ENCODE measurements around the gene VPS25.
"Not testable (repeated sequence)": the region's sequence is repeated elsewhere in the genome, so short reads cannot be mapped to it uniquely, and the experiment has no call there.

VPS25 gene

GRCh38 chr17:42769964-42770363, 3.3 kb upstream of the VPS25 start:
- not testable (repeated sequence) for DNase-seq

GRCh38 chr17:42772945-42773289, 332 bp upstream of the VPS25 start:
- DNase-seq = no peak

- DNase-seq = no peak
Measured at GRCh38 chr17:42774066-42774745, 957 bp downstream of the VPS25 start.

- DNase-seq = no peak
Measured at GRCh38 chr17:42775534-42776098, 2.4 kb downstream of the VPS25 start.

DNA sequence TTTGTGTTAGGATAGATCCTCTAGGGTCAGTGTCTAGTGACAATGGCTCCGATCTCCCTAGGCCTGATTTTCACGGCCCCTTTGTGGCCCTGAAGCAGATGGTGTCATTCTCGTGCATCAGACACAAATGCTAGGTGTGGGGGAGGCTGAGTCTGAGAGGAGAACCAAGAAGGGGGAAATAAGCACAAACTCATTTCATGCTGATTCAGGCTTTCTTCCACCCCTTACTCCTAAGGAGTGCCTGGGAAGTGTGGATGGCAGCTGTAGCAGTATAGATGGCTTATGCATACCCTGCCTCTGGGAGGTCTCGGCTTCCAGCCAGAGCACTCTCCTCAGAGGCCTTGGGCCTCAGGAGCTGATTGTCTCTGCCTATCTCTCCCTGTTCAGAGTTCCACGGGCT, 5.3 kb downstream of the VPS25 start:
- DNase-seq = no peak

- DNase-seq = no peak
Measured at GRCh38 chr17:42779304-42779935, 6.2 kb downstream of the VPS25 start.

DNA sequence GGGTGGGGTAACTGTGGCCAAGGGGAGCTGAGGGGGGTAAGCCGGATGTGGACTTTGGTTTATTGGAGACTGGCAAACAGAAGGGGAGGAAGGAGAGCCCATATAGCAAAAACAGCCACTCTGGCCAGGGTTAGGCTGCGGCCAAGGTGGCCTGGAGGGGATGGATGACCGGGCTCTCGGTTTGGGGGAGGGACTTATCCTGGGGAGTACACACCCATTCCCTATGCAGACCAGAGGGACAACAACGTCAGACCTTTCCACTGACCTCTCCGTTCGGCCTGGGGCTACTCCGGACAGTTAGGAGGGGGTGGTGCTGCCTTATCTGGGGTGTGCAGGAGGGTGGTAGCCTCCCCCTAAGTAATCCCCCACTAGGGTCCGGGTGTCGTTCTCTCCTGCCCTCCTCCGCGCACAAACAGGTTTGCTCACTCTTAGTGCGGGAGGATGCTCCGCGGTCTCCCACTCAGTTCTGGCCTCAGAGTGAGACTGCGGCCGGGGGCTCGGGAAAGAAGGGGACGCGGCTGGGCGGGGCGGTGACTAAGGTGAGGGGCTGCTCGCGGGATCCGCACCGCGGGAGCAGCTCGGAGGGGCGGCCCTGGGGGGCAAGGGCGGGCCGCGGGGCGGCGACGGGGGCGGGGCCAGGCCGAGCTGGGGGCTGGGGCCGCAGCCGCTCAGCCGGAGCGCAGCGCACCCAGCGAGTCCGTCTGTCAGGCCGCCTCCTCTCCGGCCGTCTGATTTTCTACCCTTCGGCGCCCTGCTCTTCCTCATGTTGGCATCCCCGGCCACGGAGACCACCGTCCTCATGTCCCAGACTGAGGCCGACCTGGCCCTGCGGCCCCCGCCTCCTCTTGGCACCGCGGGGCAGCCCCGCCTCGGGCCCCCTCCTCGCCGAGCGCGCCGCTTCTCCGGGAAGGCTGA, 6.9 kb downstream of the VPS25 start, which contains the start of gene WNK4:
Gene WNK4 (plus strand): TSS at position 675 of the 915 bp plus-strand sequence. CDS start 89 bp downstream, at position 764.
- DNase-seq = no peak

GRCh38 chr17:42780851-42781638, 7.8 kb downstream of the VPS25 start:
- no peak for DNase-seq

GRCh38 chr17:42781639-42782165, 8.5 kb downstream of the VPS25 start:
- no peak for DNase-seq

DNA sequence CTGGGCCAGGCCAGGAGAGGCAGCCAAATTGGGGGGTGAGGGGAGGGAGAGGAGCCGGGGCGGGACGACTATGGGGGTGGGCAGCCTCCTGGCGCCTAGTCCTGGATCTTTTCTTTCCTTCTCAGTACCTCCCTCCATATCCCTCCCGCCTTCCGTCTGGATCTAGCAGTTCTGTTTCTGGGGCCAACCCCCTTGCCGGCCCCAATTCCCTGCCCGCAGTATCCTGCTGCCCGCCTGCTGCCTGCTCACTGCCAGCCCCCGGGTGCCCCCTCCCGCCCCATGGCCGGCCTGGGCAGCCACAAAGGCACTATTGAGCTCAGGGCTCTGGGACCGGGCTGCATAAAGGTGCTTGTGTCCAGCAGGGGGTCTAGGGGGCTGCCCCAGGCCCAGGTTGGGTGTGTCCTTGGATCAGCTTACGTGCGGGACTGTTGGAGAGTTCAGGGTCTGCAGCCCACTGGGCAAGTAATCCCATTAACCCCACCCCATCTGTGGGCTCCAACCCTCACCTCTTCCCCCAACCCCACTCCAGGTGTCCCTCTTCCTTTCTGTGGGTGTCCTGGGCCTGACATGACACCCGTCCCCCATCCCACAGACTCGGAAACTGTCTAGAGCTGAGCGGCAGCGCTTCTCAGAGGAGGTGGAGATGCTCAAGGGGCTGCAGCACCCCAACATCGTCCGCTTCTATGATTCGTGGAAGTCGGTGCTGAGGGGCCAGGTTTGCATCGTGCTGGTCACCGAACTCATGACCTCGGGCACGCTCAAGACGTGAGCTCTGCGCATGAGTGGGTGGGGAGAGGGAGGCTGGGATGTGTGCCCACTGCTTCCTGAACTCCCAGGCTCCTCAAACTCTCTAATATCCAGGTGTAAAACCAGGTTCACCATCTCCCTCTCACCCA, 9.2 kb downstream of the VPS25 start:
- DNase-seq = no peak

GRCh38 chr17:42783062-42783790, 10.0 kb downstream of the VPS25 start:
- no peak for DNase-seq

GRCh38 chr17:42783791-42784138, 10.5 kb downstream of the VPS25 start:
- no peak for DNase-seq

- no peak for DNase-seq
Measured at GRCh38 chr17:42784409-42784808, 11.2 kb downstream of the VPS25 start.

GRCh38 chr17:42784811-42785592, 11.8 kb downstream of the VPS25 start:
- no peak for DNase-seq

DNA sequence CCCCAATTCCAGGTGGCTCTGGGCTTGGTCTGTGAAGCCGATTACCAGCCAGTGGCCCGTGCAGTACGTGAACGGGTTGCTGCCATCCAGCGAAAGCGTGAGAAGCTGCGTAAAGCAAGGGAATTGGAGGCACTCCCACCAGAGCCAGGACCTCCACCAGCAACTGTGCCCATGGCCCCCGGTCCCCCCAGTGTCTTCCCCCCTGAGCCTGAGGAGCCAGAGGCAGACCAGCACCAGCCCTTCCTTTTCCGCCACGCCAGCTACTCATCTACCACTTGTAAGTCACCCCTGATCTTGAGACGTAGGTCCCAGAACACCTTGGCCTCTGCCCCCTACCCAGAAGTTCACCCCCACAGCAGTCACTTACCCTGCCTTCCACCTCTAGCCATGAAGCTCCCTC, 14.0 kb downstream of the VPS25 start:
- DNase-seq = no peak

GRCh38 chr17:42791948-42792347, 18.7 kb downstream of the VPS25 start:
- DNase-seq = no peak

DNA sequence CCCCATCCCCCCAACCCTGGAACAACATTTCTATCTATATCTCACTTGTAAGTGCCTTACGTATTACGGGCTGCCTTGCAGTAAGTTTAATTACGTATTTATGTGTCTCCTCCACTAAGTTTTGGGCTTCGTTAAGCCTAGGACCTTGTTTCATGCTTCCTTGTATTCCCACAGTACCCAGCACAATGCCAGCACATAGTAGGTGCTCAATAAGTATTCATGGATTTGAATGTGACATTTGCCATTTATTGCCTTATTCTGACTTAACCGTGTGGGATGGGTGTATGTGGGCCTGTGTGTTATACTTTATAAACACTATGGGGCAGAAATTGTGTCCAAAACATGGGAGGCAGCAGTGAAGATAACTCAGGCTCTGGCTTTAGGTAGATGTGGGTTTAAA, 19.3 kb downstream of the VPS25 start:
- no peak for DNase-seq

DNA sequence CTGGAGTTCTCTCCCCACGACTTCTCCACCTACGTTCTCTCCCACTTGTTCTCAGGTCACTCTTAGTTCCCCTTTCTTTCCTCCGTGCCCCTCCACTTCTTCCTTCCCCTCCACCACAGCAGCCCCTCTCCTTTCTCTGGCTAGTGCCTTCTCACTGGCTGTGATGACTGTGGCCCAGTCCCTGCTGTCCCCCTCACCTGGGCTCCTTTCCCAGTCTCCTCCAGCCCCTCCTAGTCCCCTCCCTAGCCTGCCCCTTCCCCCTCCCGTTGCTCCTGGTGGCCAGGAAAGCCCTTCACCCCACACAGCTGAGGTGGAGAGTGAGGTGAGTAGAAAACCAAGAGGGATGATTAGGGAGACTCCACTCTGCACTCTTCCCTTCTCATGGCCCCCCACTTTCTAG, 21.8 kb downstream of the VPS25 start:
- DNase-seq = no peak

DNA sequence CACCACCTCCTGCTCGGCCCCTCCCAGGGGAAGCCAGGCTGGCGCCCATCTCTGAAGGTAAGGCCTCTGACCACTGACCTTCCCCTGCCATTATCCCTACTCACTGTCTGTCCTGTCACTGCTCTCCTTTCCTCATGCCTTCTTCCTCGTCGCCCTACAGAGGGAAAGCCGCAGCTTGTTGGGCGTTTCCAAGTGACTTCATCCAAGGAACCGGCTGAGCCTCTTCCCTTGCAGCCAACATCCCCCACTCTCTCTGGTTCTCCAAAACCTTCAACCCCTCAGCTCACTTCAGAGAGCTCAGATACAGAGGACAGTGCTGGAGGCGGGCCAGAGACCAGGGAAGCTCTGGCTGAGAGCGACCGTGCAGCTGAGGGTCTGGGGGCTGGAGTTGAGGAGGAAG, 22.2 kb downstream of the VPS25 start:
- DNase-seq = no peak

All from CD4-positive, alpha-beta T cell treated with Interleukin-17A for 4 hours (primary cell).